ENCODE results near the gene SMIM32. TPM values are rescaled to one million over a fixed set of nuclear protein-coding genes. Genes with fewer than 3 reads are reported as not detected.

The SMIM32 gene
- total and polyA plus RNA-seq, 2 of the 4 experiments (the other 2 are of a cell fraction), result not detected

- Histone ChIP-seq H3K4me2 (ENCODE audit: low read depth, low read length) (no peak overlapping the region), H4K5ac (ENCODE audit: low read depth, low read length) (no peak overlapping the region), H3K23ac (ENCODE audit: low read depth, low read length) (no peak overlapping the region), H2AK9ac (replicated peaks; ENCODE audit: low read depth, low read length, poor library complexity) (no peak overlapping the region), H2BK120ac (ENCODE audit: low read depth, low read length) (no peak overlapping the region), H2AFZ (replicated peaks; ENCODE audit: low read length, poor library complexity) (no peak overlapping the region), H3K14ac (replicated peaks; ENCODE audit: low read depth, low read length) (no peak overlapping the region), H3K4ac (ENCODE audit: low read depth, low read length) (no peak overlapping the region), H3K9me1 (ENCODE audit: insufficient read depth, low read length) (no peaks in the 10 kb centered on the region), H3K27ac (ENCODE audit: insufficient read depth, low read length) (no peak overlapping the region), H3K4me1 (ENCODE audit: control insufficient read depth, insufficient read depth, low read length) (no peaks in the 10 kb centered on the region), H2BK5ac (ENCODE audit: low read depth, low read length, poor library complexity, severe bottlenecking) (no peak overlapping the region), H2BK15ac (ENCODE audit: low read depth, low read length) (no peak overlapping the region), H3K79me1 (ENCODE audit: low read depth in 1 of 2, low read length in 2 of 2) (no peaks in the 10 kb centered on the region), H3K27me3 (ENCODE audit: control insufficient read depth, insufficient read depth, low read length) (peaks cover 33% of the 10 kb centered on the region), H3K56ac (ENCODE audit: extremely low read depth, insufficient read depth, low read length) (no peak overlapping the region), H2AK5ac (ENCODE audit: low read depth, low read length) (no peak overlapping the region), H3K9me3 (ENCODE audit: control insufficient read depth, insufficient read depth, low read length) (no peaks in the 10 kb centered on the region; the same call in 1 of the 2 replicates), H4K20me1 (ENCODE audit: insufficient read depth, low read length) (peaks cover 3% of the 10 kb centered on the region; the same call in 1 of the 2 replicates), H2BK20ac (ENCODE audit: low read depth, low read length) (no peak overlapping the region), H4K8ac (ENCODE audit: low read depth in 2 of 2, low read length in 2 of 2) (no peak overlapping the region), H4K91ac (ENCODE audit: insufficient read depth, low read depth, low read length) (no peak overlapping the region), H3K18ac (ENCODE audit: low read depth, low read length) (no peak overlapping the region), H3K4me3 (ENCODE audit: insufficient read depth, low read depth, low read length) (no peak overlapping the region), H3K9ac (ENCODE audit: low read depth, low read length) (no peak overlapping the region), H3K36me3 (ENCODE audit: control insufficient read depth, insufficient read depth, low read length) (no peaks in the 10 kb centered on the region)
- no TSS peak for BruUV-seq (replicated peaks)
- 76% methylated on average over 5 of the region's 14 CpGs; no CpG with 5 or more reads in 1 of the 2 experiments for WGBS, 2 experiments (ENCODE audit: extremely low coverage in 2 of 2, insufficient read length in 1 of 2)
- ChIA-PET POLR2A (ENCODE audit: unreplicated experiment) (no interaction called here), CTCF (no interaction called here)
- in situ Hi-C loops (cut with MboI; ENCODE audit: low sequenced_read_pairs) (loop anchor here (25.0 kb wide), 1 partner anchor 647 kb away; no protein-coding TSS in a partner anchor), dilution Hi-C loops (cut with HindIII; ENCODE audit: low sequenced_read_pairs, unreplicated experiment) (no loop called here), intact Hi-C loops (cut with micrococcal nuclease) (no loop called here)
- TF ChIP-seq MXI1 (IDR thresholded peaks at IDR 0.05; ENCODE audit: borderline replicate concordance, low read depth, low read length) (no peak), RFX5 (IDR thresholded peaks at IDR 0.05; ENCODE audit: low read depth, low read length) (no peak), SMC3 (IDR thresholded peaks at IDR 0.05; ENCODE audit: low read depth, low read length) (no peak), RCOR1 (IDR thresholded peaks at IDR 0.05; ENCODE audit: insufficient replicate concordance, low read length) (no peak), FOS (IDR thresholded peaks at IDR 0.05; ENCODE audit: low read depth, low read length) (no peak), CEBPB (IDR thresholded peaks at IDR 0.05; ENCODE audit: low read depth, low read length) (no peak), BHLHE40 (IDR thresholded peaks at IDR 0.05; ENCODE audit: low read depth, low read length) (no peak), MAZ (IDR thresholded peaks at IDR 0.05; ENCODE audit: borderline replicate concordance, low read depth, low read length) (no peak), MAFK (IDR thresholded peaks at IDR 0.05; ENCODE audit: low read depth, low read length) (no peak), CTCF (conservative IDR thresholded peaks at IDR 0.05; ENCODE audit: low read depth, low read length) (no peak), NFE2L2 (IDR thresholded peaks at IDR 0.05; ENCODE audit: low read depth, low read length) (no peak), POLR2A (IDR thresholded peaks at IDR 0.05; ENCODE audit: low read depth, low read length) (no peak), CHD1 (IDR thresholded peaks at IDR 0.05; ENCODE audit: low read depth, low read length) (no peak), RAD21 (IDR thresholded peaks at IDR 0.05; ENCODE audit: low read length) (no peak)
- TF ChIP-seq, protein P1, sequence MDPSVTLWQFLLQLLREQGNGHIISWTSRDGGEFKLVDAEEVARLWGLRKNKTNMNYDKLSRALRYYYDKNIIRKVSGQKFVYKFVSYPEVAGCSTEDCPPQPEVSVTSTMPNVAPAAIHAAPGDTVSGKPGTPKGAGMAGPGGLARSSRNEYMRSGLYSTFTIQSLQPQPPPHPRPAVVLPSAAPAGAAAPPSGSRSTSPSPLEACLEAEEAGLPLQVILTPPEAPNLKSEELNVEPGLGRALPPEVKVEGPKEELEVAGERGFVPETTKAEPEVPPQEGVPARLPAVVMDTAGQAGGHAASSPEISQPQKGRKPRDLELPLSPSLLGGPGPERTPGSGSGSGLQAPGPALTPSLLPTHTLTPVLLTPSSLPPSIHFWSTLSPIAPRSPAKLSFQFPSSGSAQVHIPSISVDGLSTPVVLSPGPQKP (IDR thresholded peaks at IDR 0.05; ENCODE audit: borderline replicate concordance, low read depth, low read length), result no peak
- TF ChIP-seq, protein P2, sequence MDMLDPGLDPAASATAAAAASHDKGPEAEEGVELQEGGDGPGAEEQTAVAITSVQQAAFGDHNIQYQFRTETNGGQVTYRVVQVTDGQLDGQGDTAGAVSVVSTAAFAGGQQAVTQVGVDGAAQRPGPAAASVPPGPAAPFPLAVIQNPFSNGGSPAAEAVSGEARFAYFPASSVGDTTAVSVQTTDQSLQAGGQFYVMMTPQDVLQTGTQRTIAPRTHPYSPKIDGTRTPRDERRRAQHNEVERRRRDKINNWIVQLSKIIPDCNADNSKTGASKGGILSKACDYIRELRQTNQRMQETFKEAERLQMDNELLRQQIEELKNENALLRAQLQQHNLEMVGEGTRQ (IDR thresholded peaks at IDR 0.05; ENCODE audit: low read depth, low read length), result no peak
- DNase-seq, result no peak
- no peak for ATAC-seq (ENCODE audit: low read depth)
Measured at GRCh38 chr5:136209346-136209910, 16.5 kb upstream of the SMIM32 start.

All from IMR-90 (cell line).